Peyer's patch (tissue), 4 donors: Measurements from ENCODE around the gene TMEM119.

Source experiments
- POLR2A ChIP-seq, 2 donors: fragments of 450-650 bp; IDR thresholded peaks; one replicate each; pipeline ENCODE4 v1.5.1; 2017; ENCODE audit warnings: antibody characterized with exemption in 2 of 2, mild to moderate bottlenecking in 2 of 2, moderate library complexity in 2 of 2
- TF ChIP-seq, protein P1 (sequence below), 6 experiments: fragments of 450-650 bp in 4 of 6; fragments of 200-600 bp in 2 of 6; sonication (generic) in 1 of 6; IDR thresholded peaks; one replicate each; pipeline ENCODE4 v1.5.1; 2017 to 2019; ENCODE audit warnings: antibody characterized with exemption in 6 of 6, mild to moderate bottlenecking in 3 of 6, moderate library complexity in 1 of 6

DNA sequence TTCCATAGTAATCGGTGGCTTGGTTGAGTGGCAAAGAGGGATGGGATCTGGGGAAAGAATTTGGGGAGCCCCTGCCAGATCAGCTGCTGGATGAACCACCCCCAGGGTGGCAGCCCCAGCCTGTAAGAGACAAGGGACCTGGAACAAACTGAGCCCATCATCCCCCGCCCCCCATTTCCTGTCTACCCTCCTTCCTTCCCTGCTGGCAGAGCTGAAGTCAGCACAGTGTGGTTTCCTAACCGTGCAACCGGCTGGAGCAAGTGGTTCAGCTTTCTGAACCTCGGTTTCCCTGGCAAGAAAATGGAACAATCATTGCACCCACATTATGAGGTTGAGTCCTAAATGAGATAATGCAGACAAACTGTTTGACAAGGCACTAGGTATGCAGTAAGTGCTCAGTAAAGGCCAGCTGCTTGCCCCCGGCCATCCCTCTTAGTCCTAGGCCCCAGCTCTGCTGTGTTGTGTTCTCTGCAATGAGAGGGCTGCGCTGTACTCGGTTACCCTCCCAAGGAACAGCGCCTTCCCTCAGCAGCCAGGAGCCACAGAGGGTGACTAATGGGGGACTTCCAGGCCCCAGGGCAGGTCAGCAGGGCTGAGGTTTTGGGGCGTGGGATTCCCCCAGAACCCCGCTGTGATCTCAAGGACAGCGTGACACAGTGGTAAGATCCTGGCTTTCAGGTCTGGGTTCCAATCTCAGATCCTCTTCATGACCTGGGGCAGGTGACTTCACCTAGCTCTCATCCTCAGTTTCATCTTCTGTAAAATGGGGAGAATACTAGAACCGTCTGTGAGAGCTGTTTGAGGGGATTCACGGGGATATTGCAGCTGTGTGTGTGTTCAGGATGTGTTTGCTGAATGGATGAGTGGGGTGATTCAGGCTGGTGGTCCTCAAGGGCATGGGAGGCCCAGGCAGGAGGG lies 19.3 kb upstream of the TMEM119 start:
- TF ChIP-seq, protein P1, sequence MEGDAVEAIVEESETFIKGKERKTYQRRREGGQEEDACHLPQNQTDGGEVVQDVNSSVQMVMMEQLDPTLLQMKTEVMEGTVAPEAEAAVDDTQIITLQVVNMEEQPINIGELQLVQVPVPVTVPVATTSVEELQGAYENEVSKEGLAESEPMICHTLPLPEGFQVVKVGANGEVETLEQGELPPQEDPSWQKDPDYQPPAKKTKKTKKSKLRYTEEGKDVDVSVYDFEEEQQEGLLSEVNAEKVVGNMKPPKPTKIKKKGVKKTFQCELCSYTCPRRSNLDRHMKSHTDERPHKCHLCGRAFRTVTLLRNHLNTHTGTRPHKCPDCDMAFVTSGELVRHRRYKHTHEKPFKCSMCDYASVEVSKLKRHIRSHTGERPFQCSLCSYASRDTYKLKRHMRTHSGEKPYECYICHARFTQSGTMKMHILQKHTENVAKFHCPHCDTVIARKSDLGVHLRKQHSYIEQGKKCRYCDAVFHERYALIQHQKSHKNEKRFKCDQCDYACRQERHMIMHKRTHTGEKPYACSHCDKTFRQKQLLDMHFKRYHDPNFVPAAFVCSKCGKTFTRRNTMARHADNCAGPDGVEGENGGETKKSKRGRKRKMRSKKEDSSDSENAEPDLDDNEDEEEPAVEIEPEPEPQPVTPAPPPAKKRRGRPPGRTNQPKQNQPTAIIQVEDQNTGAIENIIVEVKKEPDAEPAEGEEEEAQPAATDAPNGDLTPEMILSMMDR (IDR thresholded peaks at IDR 0.05): no peak
- no peak for TF ChIP-seq POLR2A (IDR thresholded peaks at IDR 0.05)
